Measurements from ENCODE around the gene ZNF558.

GRCh38 chr19:8815780-8816179 lies 16.3 kb downstream of the ZNF558 start:
- TF ChIP-seq USF1 (IDR thresholded peaks at IDR 0.05; ENCODE audit: borderline replicate concordance, low read depth) (no peak), NRF1 (IDR thresholded peaks at IDR 0.05; ENCODE audit: low read depth, low read length) (no peak), YY1 (IDR thresholded peaks at IDR 0.05; ENCODE audit: low read depth) (no peak), EP300 (IDR thresholded peaks at IDR 0.05; ENCODE audit: borderline replicate concordance in 1 of 2, low read depth in 1 of 2, low read length in 1 of 2) (no peak)
- TF ChIP-seq, protein P1, sequence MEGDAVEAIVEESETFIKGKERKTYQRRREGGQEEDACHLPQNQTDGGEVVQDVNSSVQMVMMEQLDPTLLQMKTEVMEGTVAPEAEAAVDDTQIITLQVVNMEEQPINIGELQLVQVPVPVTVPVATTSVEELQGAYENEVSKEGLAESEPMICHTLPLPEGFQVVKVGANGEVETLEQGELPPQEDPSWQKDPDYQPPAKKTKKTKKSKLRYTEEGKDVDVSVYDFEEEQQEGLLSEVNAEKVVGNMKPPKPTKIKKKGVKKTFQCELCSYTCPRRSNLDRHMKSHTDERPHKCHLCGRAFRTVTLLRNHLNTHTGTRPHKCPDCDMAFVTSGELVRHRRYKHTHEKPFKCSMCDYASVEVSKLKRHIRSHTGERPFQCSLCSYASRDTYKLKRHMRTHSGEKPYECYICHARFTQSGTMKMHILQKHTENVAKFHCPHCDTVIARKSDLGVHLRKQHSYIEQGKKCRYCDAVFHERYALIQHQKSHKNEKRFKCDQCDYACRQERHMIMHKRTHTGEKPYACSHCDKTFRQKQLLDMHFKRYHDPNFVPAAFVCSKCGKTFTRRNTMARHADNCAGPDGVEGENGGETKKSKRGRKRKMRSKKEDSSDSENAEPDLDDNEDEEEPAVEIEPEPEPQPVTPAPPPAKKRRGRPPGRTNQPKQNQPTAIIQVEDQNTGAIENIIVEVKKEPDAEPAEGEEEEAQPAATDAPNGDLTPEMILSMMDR (IDR thresholded peaks at IDR 0.05): no peak
- TF ChIP-seq, protein P2, sequence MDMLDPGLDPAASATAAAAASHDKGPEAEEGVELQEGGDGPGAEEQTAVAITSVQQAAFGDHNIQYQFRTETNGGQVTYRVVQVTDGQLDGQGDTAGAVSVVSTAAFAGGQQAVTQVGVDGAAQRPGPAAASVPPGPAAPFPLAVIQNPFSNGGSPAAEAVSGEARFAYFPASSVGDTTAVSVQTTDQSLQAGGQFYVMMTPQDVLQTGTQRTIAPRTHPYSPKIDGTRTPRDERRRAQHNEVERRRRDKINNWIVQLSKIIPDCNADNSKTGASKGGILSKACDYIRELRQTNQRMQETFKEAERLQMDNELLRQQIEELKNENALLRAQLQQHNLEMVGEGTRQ (IDR thresholded peaks at IDR 0.05; ENCODE audit: borderline replicate concordance, low read depth, low read length): no peak
